Islet precursor cell (in vitro differentiated cells): ENCODE results near the gene PXDN.
A peak's percentile ranks its signal among the peaks of the same experiment; 100 is the strongest.

Experiments used
- DNase-seq: peaks from one replicate; pipeline ENCODE4 v3.0.0-alpha.2; 2018

The PXDN gene

GRCh38 chr2:1754461-1755170 is 10.3 kb upstream of the PXDN start:
- peak; percentile 37 for DNase-seq

GRCh38 chr2:1754046-1754445 is 9.7 kb upstream of the PXDN start:
- peak; percentile 49 for DNase-seq

- peak; percentile 64 for DNase-seq
Observed at GRCh38 chr2:1752751-1753150, 8.4 kb upstream of the PXDN start.

- peak; percentile 45 for DNase-seq
Observed at GRCh38 chr2:1751767-1752725, 7.7 kb upstream of the PXDN start.

GRCh38 chr2:1750933-1751766 is 6.8 kb upstream of the PXDN start:
- peak; percentile 92 for DNase-seq

GRCh38 chr2:1750270-1750932 is 6.1 kb upstream of the PXDN start:
- DNase-seq, result no peak

- DNase-seq, result peak; percentile 29
Observed at GRCh38 chr2:1749489-1750119, 5.3 kb upstream of the PXDN start.

GRCh38 chr2:1748741-1749488 is 4.6 kb upstream of the PXDN start:
- peak; percentile 58 for DNase-seq

- DNase-seq, result peak; percentile 49
Observed at GRCh38 chr2:1748176-1748740, 3.9 kb upstream of the PXDN start.

- DNase-seq, result no peak
Observed at GRCh38 chr2:1747065-1747941, 3.0 kb upstream of the PXDN start.

GRCh38 chr2:1746174-1747064 is 2.1 kb upstream of the PXDN start:
- DNase-seq, result no peak

GRCh38 chr2:1745171-1746023 is 1.1 kb upstream of the PXDN start:
- peak; percentile 46 for DNase-seq

- peak; percentile 82 for DNase-seq
Observed at GRCh38 chr2:1744151-1744445, 217 bp downstream of the PXDN start.

- peak; percentile 78 for DNase-seq
Observed at GRCh38 chr2:1743396-1744150, 742 bp downstream of the PXDN start.

- peak; percentile 94 for DNase-seq
Observed at GRCh38 chr2:1742681-1743395, 1.5 kb downstream of the PXDN start.

- DNase-seq, result peak; percentile 50
Observed at GRCh38 chr2:1742301-1742680, 2.0 kb downstream of the PXDN start.

- DNase-seq, result no peak
Observed at GRCh38 chr2:1741851-1742250, 2.5 kb downstream of the PXDN start.
